GM18951 (cell line): ENCODE data around the gene MRPS27.

Experiments
- POLR2A ChIP-seq: IDR thresholded peaks from 4 replicates; pipeline ENCODE4 v1.6.1; 2011; ENCODE audit warnings: mild to moderate bottlenecking; ENCODE audit not compliant: insufficient read length, insufficient read depth; ENCODE audit errors: extremely low read depth
- in situ Hi-C: fragments of 300-500 bp; cut with MboI; formaldehyde crosslinking; loops from one replicate; pipeline ENCODE4 v1.12.0; 2022; ENCODE audit warnings: low sequenced_read_pairs, mixed read lengths, inconsistent platforms; ENCODE audit not compliant: unreplicated experiment

The MRPS27 gene

GRCh38 chr5:72294473-72294872, 25.6 kb downstream of the MRPS27 start:
- in situ Hi-C loops = no loop called here
- no peak for TF ChIP-seq POLR2A

GRCh38 chr5:72293495-72294055, 26.5 kb downstream of the MRPS27 start:
- in situ Hi-C loops = no loop called here
- no peak for TF ChIP-seq POLR2A

GRCh38 chr5:72292411-72292810, 27.6 kb downstream of the MRPS27 start:
- no peak for TF ChIP-seq POLR2A
- in situ Hi-C loops = no loop called here

GRCh38 chr5:72291601-72292000, 28.4 kb downstream of the MRPS27 start:
- TF ChIP-seq POLR2A = no peak
- in situ Hi-C loops = no loop called here

- in situ Hi-C loops = no loop called here
- TF ChIP-seq POLR2A = no peak
Observed at GRCh38 chr5:72290356-72291133, 29.5 kb downstream of the MRPS27 start.

- TF ChIP-seq POLR2A = no peak
- in situ Hi-C loops = no loop called here
Observed at GRCh38 chr5:72288924-72289323, 31.1 kb downstream of the MRPS27 start.

- no peak for TF ChIP-seq POLR2A
Observed at GRCh38 chr5:72286798-72287197, 33.2 kb downstream of the MRPS27 start.

GRCh38 chr5:72285424-72285821, 34.6 kb downstream of the MRPS27 start:
- no peak for TF ChIP-seq POLR2A
- in situ Hi-C loops = no loop called here

More at GRCh38 chr5:72286798-72287197, 33.2 kb downstream of the MRPS27 start:
- in situ Hi-C loops = no loop called here

GRCh38 chr5:72284559-72285423, 35.2 kb downstream of the MRPS27 start:
- TF ChIP-seq POLR2A = no peak
- in situ Hi-C loops = no loop called here

GRCh38 chr5:72283358-72283757, 36.7 kb downstream of the MRPS27 start:
- in situ Hi-C loops = no loop called here
- no peak for TF ChIP-seq POLR2A

- no peak for TF ChIP-seq POLR2A
- in situ Hi-C loops = no loop called here
Observed at GRCh38 chr5:72282878-72283277, 37.2 kb downstream of the MRPS27 start.

GRCh38 chr5:72281764-72282499, 38.1 kb downstream of the MRPS27 start:
- no peak for TF ChIP-seq POLR2A
- in situ Hi-C loops = no loop called here

GRCh38 chr5:72281430-72281763, 38.6 kb downstream of the MRPS27 start:
- no peak for TF ChIP-seq POLR2A
- in situ Hi-C loops = no loop called here
